T-cell (primary cell): ENCODE data around the gene TMEM214. TPM values are rescaled to one million over a fixed set of nuclear protein-coding genes. Genes with fewer than 3 reads are reported as not detected.
"Not testable (repeated sequence)": the region's sequence is repeated elsewhere in the genome, so short reads cannot be mapped to it uniquely, and the experiment has no call there.

ENCODE experiments used
- ATAC-seq, 4 experiments: fragments of 200-7000 bp in 3 of 4; fragments of 150-1000 bp in 1 of 4; cut with Tn5 transposase; replicated peaks in 1 of 4; 1 replicate in 3 of 4; 2 replicates in 1 of 4; pipeline ENCODE4 v1.10.0; 2021; ENCODE audit warnings: moderate library complexity in 3 of 4, mild to moderate bottlenecking in 2 of 4, moderate number of reproducible peaks in 1 of 4
- CTCF ChIA-PET, 2 donors: fragments of 300-600 bp; sonication (Branson Sonifier 250); formaldehyde crosslinking; loops; one replicate each; lab custom pipeline; 2022; ENCODE audit warnings: antibody characterized with exemption in 2 of 2; lab: Charles Lee
- POLR2A ChIA-PET, 2 donors: fragments of 300-600 bp; sonication (Branson Sonifier 250); formaldehyde crosslinking; loops; one replicate each; lab custom pipeline; 2022; ENCODE audit warnings: antibody characterized with exemption in 2 of 2; lab: Charles Lee
- DNase-seq, 35 experiments: peaks; one replicate each; pipeline versions ENCODE4 v3.0.0 to v3.0.0-alpha.2; 2013 to 2023
- H3K27ac ChIP-seq: one replicate; pipeline ENCODE4 v1.5.1; 2013; ENCODE audit warnings: low read length
- H3K27me3 ChIP-seq, 2 experiments: replicated peaks in 1 of 2; 1 replicate in 1 of 2; 2 replicates in 1 of 2; pipeline versions ENCODE4 v1.6.1 to v1.7.0; 2013; ENCODE audit warnings: low read length in 1 of 2, mixed read lengths in 1 of 2; ENCODE audit not compliant: control insufficient read depth in 2 of 2, insufficient read depth in 2 of 2; ENCODE audit errors: extremely low read depth in 1 of 2
- H3K36me3 ChIP-seq, 2 donors: 1 replicate in 1 of 2; 2 replicates in 1 of 2; pipeline versions ENCODE4 v1.6.1 to v1.7.0; 2013; ENCODE audit warnings: low read length in 1 of 2; ENCODE audit not compliant: control insufficient read depth in 2 of 2, insufficient read depth in 1 of 2; ENCODE audit errors: extremely low read depth in 1 of 2
- H3K4me1 ChIP-seq, 2 experiments: 1 replicate in 1 of 2; 2 replicates in 1 of 2; pipeline versions ENCODE4 v1.6.1 to v1.7.0; 2013; ENCODE audit warnings: low read length in 2 of 2, mixed read lengths in 1 of 2; ENCODE audit not compliant: insufficient read depth in 2 of 2, control insufficient read depth in 1 of 2; ENCODE audit errors: extremely low read depth in 1 of 2
- H3K4me3 ChIP-seq, 2 donors: 1 replicate in 1 of 2; 2 replicates in 1 of 2; pipeline versions ENCODE4 v1.5.1 to v1.7.0; 2013; ENCODE audit warnings: mild to moderate bottlenecking in 2 of 2, low read length in 1 of 2, moderate library complexity in 1 of 2; ENCODE audit not compliant: control insufficient read depth in 1 of 2; ENCODE audit errors: extremely low read depth in 1 of 2
- H3K9me3 ChIP-seq: 2 replicates; pipeline ENCODE4 v1.7.0; 2013
- H3K27ac Mint-ChIP-seq, 2 donors: one replicate each; pipeline ENCODE4 v1.8.0; 2020 to 2021; ENCODE audit warnings: mild to moderate bottlenecking in 2 of 2, mixed read lengths in 2 of 2
- H3K27me3 Mint-ChIP-seq, 2 donors: one replicate each; pipeline ENCODE4 v1.8.0; 2021 to 2022; ENCODE audit warnings: mixed read lengths in 2 of 2
- H3K36me3 Mint-ChIP-seq: one replicate; pipeline ENCODE4 v1.8.0; 2021; ENCODE audit warnings: mixed read lengths
- H3K4me1 Mint-ChIP-seq, 3 donors: one replicate each; pipeline ENCODE4 v1.8.0; 2020 to 2022; ENCODE audit warnings: mixed read lengths in 3 of 3, mild to moderate bottlenecking in 1 of 3
- H3K4me3 Mint-ChIP-seq, 3 donors: one replicate each; pipeline ENCODE4 v1.8.0; 2020 to 2022; ENCODE audit warnings: mild to moderate bottlenecking in 3 of 3, mixed read lengths in 3 of 3, moderate library complexity in 3 of 3
- H3K9me3 Mint-ChIP-seq, 3 donors: one replicate each; pipeline ENCODE4 v1.8.0; 2020 to 2022; ENCODE audit warnings: mixed read lengths in 3 of 3
- WGBS: methylation state at CpG from one replicate; pipeline ENCODE4 v1.1.5; 2013; ENCODE audit warnings: missing lambda C conversion rate; ENCODE audit not compliant: insufficient coverage; 5-methylcytosine and 5-hydroxymethylcytosine counted together
- total RNA-seq, 35 experiments: library from RNA in 6 of 35; stranded (reverse) in 6 of 35; fragments of 120-200 nt in 1 of 35; gene quantifications; one replicate each; pipeline versions ENCODE4 v1.2.1 to v1.2.4 and lab custom pipeline; 2013 to 2026

Gene TMEM214
- total RNA-seq, 5 donors from 2014 or later (not counting 1 experiment from before 2014, with no cell fraction given): 37.6 to 84.5 (median 71.6) TPM

GRCh38 chr2:27071990-27072830 is 39.4 kb downstream of the TMEM214 start:
- no peaks in the 10 kb centered on the region for H3K27me3 Mint-ChIP-seq
- ChIA-PET CTCF (interaction anchor here in 1 of 2 donors (1.2 to 1.8 kb wide), 2 partner anchors 9 to 22 kb away, joined by 3 to 9 read pairs; no protein-coding TSS in a partner anchor), POLR2A (interaction anchor here in 1 of 2 donors (0.7 to 1.1 kb wide), 2 partner anchors 21 to 38 kb away, joined by 3 to 12 read pairs; partner anchors contain the start of gene AGBL5)
- peak overlapping the region; percentile 59 for H3K27ac ChIP-seq
- peak overlapping the region; percentile 73 to 89 (median 75) for H3K4me3 Mint-ChIP-seq
- H3K4me1 Mint-ChIP-seq: peaks cover 67 to 82% (median 75%) of the 10 kb centered on the region in 3 donors
- peak in 5 of 35 experiments; percentile 15 to 51 (median 21) for DNase-seq
- ATAC-seq: peak in 3 of 4 experiments; percentile 16 to 29 (median 29)
- peaks cover 13% of the 10 kb centered on the region for H3K36me3 Mint-ChIP-seq
- peak overlapping the region; percentile 57 to 91 for H3K4me3 ChIP-seq
- no peaks in the 10 kb centered on the region for H3K9me3 ChIP-seq
- no peaks in the 10 kb centered on the region for H3K9me3 Mint-ChIP-seq
- peak overlapping the region; percentile 91 for H3K27ac Mint-ChIP-seq
- H3K4me1 ChIP-seq: peaks cover 22 to 62% of the 10 kb centered on the region in 2 experiments
- peaks cover 9 to 26% of the 10 kb centered on the region in 2 donors for H3K36me3 ChIP-seq
- 17% methylated on average over 8 of the region's 34 CpGs for WGBS
- H3K27me3 ChIP-seq: no peaks in the 10 kb centered on the region

DNA sequence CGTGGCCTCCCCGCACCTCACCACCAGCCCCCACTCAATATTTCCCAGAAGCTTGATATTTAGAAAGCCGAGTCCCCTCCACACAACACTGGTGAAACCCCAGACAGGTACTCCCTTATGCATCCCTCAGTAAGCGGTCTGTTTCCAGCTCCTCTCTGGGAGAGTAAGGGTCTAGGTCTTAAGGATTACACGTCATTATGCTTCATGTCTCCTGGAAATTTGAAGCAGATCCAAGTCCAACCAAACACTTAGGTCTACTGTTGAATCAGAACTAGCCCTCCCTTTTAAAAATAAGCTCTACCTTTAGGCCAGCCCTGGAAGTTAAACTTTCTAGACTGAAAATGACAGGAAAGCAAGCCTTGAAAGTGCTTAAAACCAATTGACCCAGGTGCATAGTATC is 40.2 kb downstream of the TMEM214 start:
- POLR2A ChIA-PET: interaction anchor here in 1 of 2 donors (1.1 kb wide), 1 partner anchor 17 kb away, joined by 3 read pairs; no protein-coding TSS in a partner anchor
- Mint-ChIP-seq H3K27me3 (no peaks in the 10 kb centered on the region), H3K9me3 (no peaks in the 10 kb centered on the region), H3K27ac (peak overlapping the region; percentile 91), H3K36me3 (peaks cover 13% of the 10 kb centered on the region), H3K4me3 (peak overlapping the region; percentile 73 to 89 (median 75)), H3K4me1 (peaks cover 67 to 79% (median 68%) of the 10 kb centered on the region in 3 donors)
- Histone ChIP-seq H3K4me1 (peaks cover 22 to 62% of the 10 kb centered on the region in 2 experiments), H3K4me3 (no peak overlapping the region), H3K27me3 (no peaks in the 10 kb centered on the region), H3K9me3 (no peaks in the 10 kb centered on the region), H3K36me3 (peaks cover 9 to 26% of the 10 kb centered on the region in 2 donors), H3K27ac (peak overlapping the region; percentile 59)
- 33% methylated on average over 1 of the region's 5 CpGs for WGBS
- CTCF ChIA-PET: interaction anchor here in 1 of 2 donors (1.2 to 1.8 kb wide), 2 partner anchors 8 to 22 kb away, joined by 3 to 9 read pairs; no protein-coding TSS in a partner anchor
- DNase-seq: no peak
- ATAC-seq: no peak

DNA sequence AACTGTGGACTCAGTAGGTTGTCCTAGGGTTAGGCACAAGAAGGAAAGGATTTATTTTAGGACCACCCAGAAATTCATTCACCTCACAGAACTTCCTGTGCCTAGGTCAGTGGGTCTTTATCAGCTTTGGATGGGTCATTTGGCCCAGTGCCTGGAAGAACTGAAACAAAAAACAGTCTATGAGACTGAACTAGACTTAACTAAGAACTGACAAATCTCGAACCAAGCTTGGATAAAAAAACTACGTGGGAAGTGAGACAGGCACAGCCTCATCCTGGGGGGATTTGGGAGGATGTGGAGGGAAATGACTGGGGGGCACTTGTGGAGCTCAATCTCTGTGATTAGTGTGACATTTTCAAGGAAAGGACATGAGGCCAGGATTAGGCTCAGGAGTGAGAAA is 41.0 kb downstream of the TMEM214 start:
- no peak for ATAC-seq
- H3K27ac Mint-ChIP-seq: peak overlapping the region; percentile 68 to 87
- WGBS: 86% methylated on average over 2 of the region's 2 CpGs
- ChIA-PET CTCF (no interaction called here), POLR2A (interaction anchor here in 1 of 2 donors (0.6 to 1.2 kb wide), 3 partner anchors 8 to 23 kb away, joined by 3 to 5 read pairs (median 4); no protein-coding TSS in a partner anchor)
- no peaks in the 10 kb centered on the region for H3K27me3 ChIP-seq
- no peaks in the 10 kb centered on the region for H3K9me3 Mint-ChIP-seq
- DNase-seq: no peak
- peaks cover 22 to 57% of the 10 kb centered on the region in 2 experiments for H3K4me1 ChIP-seq
- no peak overlapping the region for H3K4me3 ChIP-seq
- peak overlapping the region; percentile 8 for H3K27ac ChIP-seq
- H3K9me3 ChIP-seq: no peaks in the 10 kb centered on the region
- peaks cover 59 to 70% (median 60%) of the 10 kb centered on the region in 3 donors for H3K4me1 Mint-ChIP-seq
- H3K4me3 Mint-ChIP-seq: peak overlapping the region in 2 of 3 donors; percentile 32 to 47
- peaks cover 11% of the 10 kb centered on the region for H3K36me3 Mint-ChIP-seq
- no peaks in the 10 kb centered on the region for H3K27me3 Mint-ChIP-seq
- H3K36me3 ChIP-seq: peaks cover 5 to 18% of the 10 kb centered on the region in 2 donors

GRCh38 chr2:27074738-27075565 is 42.2 kb downstream of the TMEM214 start:
- WGBS: 30% methylated on average over 3 of the region's 4 CpGs
- Mint-ChIP-seq H3K4me1 (peaks cover 47 to 61% (median 48%) of the 10 kb centered on the region in 3 donors), H3K4me3 (peak overlapping the region in 1 of 3 donors; percentile 55), H3K36me3 (peaks cover under 1% of the 10 kb centered on the region), H3K27me3 (no peaks in the 10 kb centered on the region), H3K9me3 (no peaks in the 10 kb centered on the region), H3K27ac (peak overlapping the region; percentile 84 to 89)
- no peaks in the 10 kb centered on the region for H3K27me3 ChIP-seq
- no peak overlapping the region for H3K4me3 ChIP-seq
- ATAC-seq (no peak), DNase-seq (peak in 30 of 35 experiments; percentile 29 to 78 (median 54))
- H3K4me1 ChIP-seq: peaks cover 19 to 46% of the 10 kb centered on the region in 2 experiments
- POLR2A ChIA-PET: interaction anchor here (0.7 to 1.2 kb wide), 2 partner anchors 24 to 1964 kb away, joined by 3 to 4 read pairs; no protein-coding TSS in a partner anchor
- H3K36me3 ChIP-seq: peaks cover 0 to 7% of the 10 kb centered on the region in 2 donors
- no peaks in the 10 kb centered on the region for H3K9me3 ChIP-seq
- peak overlapping the region; percentile 26 for H3K27ac ChIP-seq
- CTCF ChIA-PET: no interaction called here

- whole genome bisulfite sequencing: 14% methylated on average over 2 of the region's 6 CpGs
- H3K36me3 Mint-ChIP-seq, H3K9me3 ChIP-seq, H3K9me3 Mint-ChIP-seq, DNase-seq, H3K27me3 Mint-ChIP-seq, ATAC-seq, H3K4me3 ChIP-seq, CTCF ChIA-PET, H3K27me3 ChIP-seq, H3K36me3 ChIP-seq: not testable (repeated sequence)
- Mint-ChIP-seq H3K27ac (peak overlapping the region; percentile 84 to 89), H3K4me1 (peaks cover 47 to 60% (median 48%) of the 10 kb centered on the region in 3 donors), H3K4me3 (peak overlapping the region in 1 of 3 donors; percentile 55)
- Histone ChIP-seq H3K4me1 (peaks cover 16 to 44% of the 10 kb centered on the region in 2 experiments), H3K27ac (peak overlapping the region; percentile 26)
- POLR2A ChIA-PET: interaction anchor here in 1 of 2 donors (0.7 kb wide), 1 partner anchor 1964 kb away, joined by 3 read pairs; no protein-coding TSS in a partner anchor
Measured at GRCh38 chr2:27075566-27075871, 42.8 kb downstream of the TMEM214 start.
